Measurements from ENCODE around the gene FSD1L.

FSD1L gene

GRCh38 chr9:105418588-105419500, 29.0 kb upstream of the FSD1L start:
- no peak overlapping the region for H3K4me3 ChIP-seq (ENCODE audit: low read depth, low read length)
- H3K36me3 ChIP-seq (ENCODE audit: control insufficient read depth, insufficient read depth, low read length), result no peaks in the 10 kb centered on the region
- no peak overlapping the region for H3K9ac ChIP-seq (ENCODE audit: low read depth, low read length)
- H3K9me3 ChIP-seq (ENCODE audit: control insufficient read depth, insufficient read depth, low read length), result no peaks in the 10 kb centered on the region
- no peak overlapping the region for H3K27ac ChIP-seq (ENCODE audit: low read depth, low read length)
- peaks cover 9% of the 10 kb centered on the region for H3K4me1 ChIP-seq (ENCODE audit: control insufficient read depth, insufficient read depth, low read length)
- H3K27me3 ChIP-seq (ENCODE audit: control insufficient read depth, insufficient read depth, low read length), result no peaks in the 10 kb centered on the region

DNA sequence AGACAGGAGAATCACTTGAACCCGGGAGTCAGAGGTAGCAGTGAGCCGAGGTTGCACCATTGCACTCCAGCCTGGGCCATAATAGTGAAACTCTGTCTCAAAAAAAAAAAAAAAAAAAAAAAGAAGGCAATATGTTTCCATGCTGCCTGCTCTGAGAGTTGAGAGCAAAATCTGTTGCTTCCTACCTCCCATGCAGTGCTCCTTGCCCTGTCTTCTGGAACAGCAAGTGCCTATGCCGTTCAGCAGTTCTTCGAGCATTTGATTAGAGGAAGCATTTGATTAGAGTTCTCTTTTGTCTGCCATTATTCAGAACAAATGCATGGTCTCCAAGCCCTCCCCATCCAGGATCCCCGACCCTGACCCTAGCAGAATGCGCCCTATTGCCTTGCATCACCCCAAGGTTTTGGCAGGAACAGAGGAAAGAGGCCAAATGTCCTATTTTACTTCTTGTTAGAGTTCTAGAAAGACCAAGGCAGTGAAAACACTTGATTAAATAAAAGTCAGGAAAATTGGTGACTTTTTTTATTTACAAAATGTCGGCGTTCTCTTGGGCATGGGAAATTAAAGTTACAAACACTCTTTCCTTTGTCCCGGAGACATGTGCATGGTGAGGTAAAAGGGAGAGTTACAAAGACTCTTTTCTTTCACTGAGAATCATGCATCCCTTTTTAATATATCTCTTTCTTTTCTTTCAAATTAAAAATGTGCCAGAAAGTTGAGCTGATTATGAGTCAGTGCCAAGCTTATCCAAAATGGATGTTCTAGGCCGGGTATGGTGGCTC, 27.8 kb upstream of the FSD1L start:
- Histone ChIP-seq H3K27me3 (ENCODE audit: control insufficient read depth, insufficient read depth, low read length) (no peaks in the 10 kb centered on the region), H3K9me3 (ENCODE audit: control insufficient read depth, insufficient read depth, low read length) (no peaks in the 10 kb centered on the region), H3K9ac (ENCODE audit: low read depth, low read length) (no peak overlapping the region), H3K36me3 (ENCODE audit: control insufficient read depth, insufficient read depth, low read length) (no peaks in the 10 kb centered on the region), H3K4me1 (ENCODE audit: control insufficient read depth, insufficient read depth, low read length) (peaks cover 5% of the 10 kb centered on the region), H3K4me3 (ENCODE audit: low read depth, low read length) (no peak overlapping the region), H3K27ac (ENCODE audit: low read depth, low read length) (no peak overlapping the region)

DNA sequence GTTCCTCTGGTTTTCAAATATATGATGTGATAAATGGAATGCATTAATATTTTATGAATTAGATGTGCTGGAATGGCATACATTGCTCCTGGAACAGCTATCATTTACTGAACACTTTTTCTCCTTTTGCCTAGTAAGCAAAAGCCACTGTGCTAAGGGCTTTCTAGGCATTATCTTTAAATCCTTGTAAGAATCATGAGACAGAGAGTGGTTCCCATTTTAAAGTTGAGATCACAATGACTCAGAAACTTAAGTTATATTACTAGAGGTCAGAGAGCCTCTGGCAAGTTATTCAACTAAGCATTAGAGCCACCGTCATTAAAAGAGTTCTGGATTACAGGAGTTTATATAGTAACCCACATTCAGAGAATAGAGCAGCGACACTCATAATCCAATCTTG, 26.7 kb upstream of the FSD1L start:
- Histone ChIP-seq H3K4me3 (ENCODE audit: low read depth, low read length) (no peak overlapping the region), H3K4me1 (ENCODE audit: control insufficient read depth, insufficient read depth, low read length) (no peaks in the 10 kb centered on the region), H3K36me3 (ENCODE audit: control insufficient read depth, insufficient read depth, low read length) (no peaks in the 10 kb centered on the region), H3K27ac (ENCODE audit: low read depth, low read length) (no peak overlapping the region), H3K27me3 (ENCODE audit: control insufficient read depth, insufficient read depth, low read length) (no peaks in the 10 kb centered on the region), H3K9me3 (ENCODE audit: control insufficient read depth, insufficient read depth, low read length) (no peaks in the 10 kb centered on the region), H3K9ac (ENCODE audit: low read depth, low read length) (no peak overlapping the region)

GRCh38 chr9:105421864-105422263, 26.0 kb upstream of the FSD1L start:
- no peaks in the 10 kb centered on the region for H3K4me1 ChIP-seq (ENCODE audit: control insufficient read depth, insufficient read depth, low read length)
- H3K27me3 ChIP-seq (ENCODE audit: control insufficient read depth, insufficient read depth, low read length), result no peaks in the 10 kb centered on the region
- no peaks in the 10 kb centered on the region for H3K36me3 ChIP-seq (ENCODE audit: control insufficient read depth, insufficient read depth, low read length)
- H3K4me3 ChIP-seq (ENCODE audit: low read depth, low read length), result no peak overlapping the region
- no peaks in the 10 kb centered on the region for H3K9me3 ChIP-seq (ENCODE audit: control insufficient read depth, insufficient read depth, low read length)
- H3K9ac ChIP-seq (ENCODE audit: low read depth, low read length), result no peak overlapping the region
- H3K27ac ChIP-seq (ENCODE audit: low read depth, low read length), result no peak overlapping the region

- Histone ChIP-seq H3K27ac (ENCODE audit: low read depth, low read length) (no peak overlapping the region), H3K9ac (ENCODE audit: low read depth, low read length) (no peak overlapping the region), H3K9me3 (ENCODE audit: control insufficient read depth, insufficient read depth, low read length) (no peaks in the 10 kb centered on the region)
Measured at GRCh38 chr9:105425816-105426433, 21.9 kb upstream of the FSD1L start.

GRCh38 chr9:105426657-105427056, 21.2 kb upstream of the FSD1L start:
- Histone ChIP-seq H3K27ac (ENCODE audit: low read depth, low read length) (no peak overlapping the region), H3K4me1 (ENCODE audit: control insufficient read depth, insufficient read depth, low read length) (no peaks in the 10 kb centered on the region), H3K36me3 (ENCODE audit: control insufficient read depth, insufficient read depth, low read length) (no peaks in the 10 kb centered on the region), H3K27me3 (ENCODE audit: control insufficient read depth, insufficient read depth, low read length) (no peaks in the 10 kb centered on the region), H3K9ac (ENCODE audit: low read depth, low read length) (no peak overlapping the region), H3K4me3 (ENCODE audit: low read depth, low read length) (no peak overlapping the region), H3K9me3 (ENCODE audit: control insufficient read depth, insufficient read depth, low read length) (no peaks in the 10 kb centered on the region)

More at GRCh38 chr9:105425816-105426433, 21.9 kb upstream of the FSD1L start:
- Histone ChIP-seq H3K4me3 (ENCODE audit: low read depth, low read length) (no peak overlapping the region), H3K4me1 (ENCODE audit: control insufficient read depth, insufficient read depth, low read length) (no peaks in the 10 kb centered on the region), H3K36me3 (ENCODE audit: control insufficient read depth, insufficient read depth, low read length) (no peaks in the 10 kb centered on the region), H3K27me3 (ENCODE audit: control insufficient read depth, insufficient read depth, low read length) (no peaks in the 10 kb centered on the region)

GRCh38 chr9:105431424-105432246, 16.2 kb upstream of the FSD1L start:
- Histone ChIP-seq H3K4me1 (ENCODE audit: control insufficient read depth, insufficient read depth, low read length) (no peaks in the 10 kb centered on the region), H3K27me3 (ENCODE audit: control insufficient read depth, insufficient read depth, low read length) (no peaks in the 10 kb centered on the region), H3K4me3 (ENCODE audit: low read depth, low read length) (no peak overlapping the region), H3K36me3 (ENCODE audit: control insufficient read depth, insufficient read depth, low read length) (no peaks in the 10 kb centered on the region), H3K9ac (ENCODE audit: low read depth, low read length) (no peak overlapping the region), H3K9me3 (ENCODE audit: control insufficient read depth, insufficient read depth, low read length) (no peaks in the 10 kb centered on the region), H3K27ac (ENCODE audit: low read depth, low read length) (no peak overlapping the region)

- Histone ChIP-seq H3K4me1 (ENCODE audit: control insufficient read depth, insufficient read depth, low read length) (no peaks in the 10 kb centered on the region), H3K27me3 (ENCODE audit: control insufficient read depth, insufficient read depth, low read length) (no peaks in the 10 kb centered on the region), H3K27ac (ENCODE audit: low read depth, low read length) (no peak overlapping the region), H3K36me3 (ENCODE audit: control insufficient read depth, insufficient read depth, low read length) (no peaks in the 10 kb centered on the region), H3K4me3 (ENCODE audit: low read depth, low read length) (no peak overlapping the region), H3K9ac (ENCODE audit: low read depth, low read length) (no peak overlapping the region), H3K9me3 (ENCODE audit: control insufficient read depth, insufficient read depth, low read length) (no peaks in the 10 kb centered on the region)
Measured at GRCh38 chr9:105432247-105432842, 15.5 kb upstream of the FSD1L start.

DNA sequence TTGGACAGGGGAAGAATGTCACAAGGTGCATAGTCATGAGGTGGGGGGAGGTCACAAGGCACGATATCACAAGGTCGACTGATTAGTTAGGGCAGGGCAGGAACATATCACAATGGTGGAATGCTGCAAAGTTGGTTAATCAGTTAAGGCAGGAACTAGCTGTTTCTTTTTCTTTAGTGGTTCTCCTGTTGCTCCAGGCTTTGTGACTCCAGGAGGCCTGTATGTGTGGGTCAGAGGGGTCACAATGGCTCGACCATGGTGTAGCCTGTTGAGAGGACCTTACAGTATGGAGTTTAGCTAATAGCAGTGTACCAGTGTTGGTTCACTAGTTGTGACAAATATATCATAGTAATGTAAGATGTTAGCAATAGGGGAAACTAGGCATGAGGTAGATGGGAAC, 12.4 kb upstream of the FSD1L start:
- Histone ChIP-seq H3K9ac (ENCODE audit: low read depth, low read length) (no peak overlapping the region), H3K4me1 (ENCODE audit: control insufficient read depth, insufficient read depth, low read length) (no peaks in the 10 kb centered on the region), H3K9me3 (ENCODE audit: control insufficient read depth, insufficient read depth, low read length) (no peaks in the 10 kb centered on the region), H3K36me3 (ENCODE audit: control insufficient read depth, insufficient read depth, low read length) (no peaks in the 10 kb centered on the region), H3K27ac (ENCODE audit: low read depth, low read length) (no peak overlapping the region), H3K4me3 (ENCODE audit: low read depth, low read length) (no peak overlapping the region), H3K27me3 (ENCODE audit: control insufficient read depth, insufficient read depth, low read length) (no peaks in the 10 kb centered on the region)

GRCh38 chr9:105436783-105437182, 11.1 kb upstream of the FSD1L start:
- Histone ChIP-seq H3K4me3 (ENCODE audit: low read depth, low read length) (no peak overlapping the region), H3K27ac (ENCODE audit: low read depth, low read length) (no peak overlapping the region), H3K27me3 (ENCODE audit: control insufficient read depth, insufficient read depth, low read length) (no peaks in the 10 kb centered on the region), H3K9ac (ENCODE audit: low read depth, low read length) (no peak overlapping the region), H3K9me3 (ENCODE audit: control insufficient read depth, insufficient read depth, low read length) (no peaks in the 10 kb centered on the region), H3K36me3 (ENCODE audit: control insufficient read depth, insufficient read depth, low read length) (no peaks in the 10 kb centered on the region), H3K4me1 (ENCODE audit: control insufficient read depth, insufficient read depth, low read length) (no peaks in the 10 kb centered on the region)

Measured in HUES48 (cell line).